ENCODE data around the gene CEP85L.

- TF ChIP-seq, protein P1, sequence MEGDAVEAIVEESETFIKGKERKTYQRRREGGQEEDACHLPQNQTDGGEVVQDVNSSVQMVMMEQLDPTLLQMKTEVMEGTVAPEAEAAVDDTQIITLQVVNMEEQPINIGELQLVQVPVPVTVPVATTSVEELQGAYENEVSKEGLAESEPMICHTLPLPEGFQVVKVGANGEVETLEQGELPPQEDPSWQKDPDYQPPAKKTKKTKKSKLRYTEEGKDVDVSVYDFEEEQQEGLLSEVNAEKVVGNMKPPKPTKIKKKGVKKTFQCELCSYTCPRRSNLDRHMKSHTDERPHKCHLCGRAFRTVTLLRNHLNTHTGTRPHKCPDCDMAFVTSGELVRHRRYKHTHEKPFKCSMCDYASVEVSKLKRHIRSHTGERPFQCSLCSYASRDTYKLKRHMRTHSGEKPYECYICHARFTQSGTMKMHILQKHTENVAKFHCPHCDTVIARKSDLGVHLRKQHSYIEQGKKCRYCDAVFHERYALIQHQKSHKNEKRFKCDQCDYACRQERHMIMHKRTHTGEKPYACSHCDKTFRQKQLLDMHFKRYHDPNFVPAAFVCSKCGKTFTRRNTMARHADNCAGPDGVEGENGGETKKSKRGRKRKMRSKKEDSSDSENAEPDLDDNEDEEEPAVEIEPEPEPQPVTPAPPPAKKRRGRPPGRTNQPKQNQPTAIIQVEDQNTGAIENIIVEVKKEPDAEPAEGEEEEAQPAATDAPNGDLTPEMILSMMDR (IDR thresholded peaks at IDR 0.05) = no peak
- no peak for TF ChIP-seq EP300 (IDR thresholded peaks at IDR 0.05)
- no peak for TF ChIP-seq POLR2A (IDR thresholded peaks at IDR 0.05; ENCODE audit: low read depth)
- no peak for TF ChIP-seq POLR2AphosphoS5 (IDR thresholded peaks at IDR 0.05)
Observed at GRCh38 chr6:118635909-118636735, 15.3 kb downstream of the CEP85L start.
